NOMO-1 treated with dmso at 0.1 percent for 144 hours (cell line): ENCODE measurements around the gene CLCNKA.

Experiments used
- DNase-seq: peaks from one replicate; lab custom pipeline; 2025; ENCODE audit not compliant: unreplicated experiment; lab: John Stamatoyannopoulos, UW

Gene CLCNKA

GRCh38 chr1:16076031-16076864 lies 54.4 kb downstream of the CLCNKA start:
- no peak for DNase-seq

- DNase-seq: no peak
Measured at GRCh38 chr1:16076865-16077238, 55.0 kb downstream of the CLCNKA start.

- no peak for DNase-seq
Measured at GRCh38 chr1:16077406-16078245, 55.8 kb downstream of the CLCNKA start.

GRCh38 chr1:16078925-16079656 lies 57.3 kb downstream of the CLCNKA start:
- peak; percentile 47 for DNase-seq

DNA sequence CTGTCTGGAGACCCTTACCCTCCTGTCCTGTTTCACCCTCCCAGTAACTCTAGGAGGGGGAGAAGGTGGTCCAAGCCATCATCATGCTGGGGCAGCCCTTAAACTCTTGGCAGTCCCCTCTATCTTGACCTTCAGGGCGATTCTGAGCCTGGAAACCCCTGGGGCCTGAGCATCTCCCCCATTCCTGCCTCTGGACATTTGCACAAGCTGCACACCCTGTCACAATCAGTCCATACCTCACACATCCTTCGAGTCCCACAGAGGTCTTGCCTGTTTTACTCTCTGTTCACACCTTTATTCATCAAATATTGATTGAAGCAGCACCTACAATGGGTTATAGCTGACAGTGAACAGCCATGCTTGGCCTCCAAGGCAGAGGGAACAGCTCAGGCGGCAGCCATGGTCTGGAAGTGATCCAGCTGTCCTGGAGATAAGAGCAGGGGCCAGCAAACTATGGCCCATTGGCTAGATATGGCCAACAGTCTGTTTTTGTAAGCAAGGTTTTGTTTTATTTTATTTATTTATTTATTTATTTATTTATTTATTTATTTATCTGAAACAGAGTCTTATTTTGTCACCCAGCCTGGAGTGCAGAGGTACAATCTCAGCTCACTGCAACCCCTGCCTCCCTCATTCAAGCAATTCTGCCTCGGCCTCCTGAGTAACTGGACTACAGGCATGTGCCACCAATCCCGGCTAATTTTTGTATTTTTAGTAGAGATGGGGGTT lies 58.8 kb downstream of the CLCNKA start:
- no peak for DNase-seq

DNA sequence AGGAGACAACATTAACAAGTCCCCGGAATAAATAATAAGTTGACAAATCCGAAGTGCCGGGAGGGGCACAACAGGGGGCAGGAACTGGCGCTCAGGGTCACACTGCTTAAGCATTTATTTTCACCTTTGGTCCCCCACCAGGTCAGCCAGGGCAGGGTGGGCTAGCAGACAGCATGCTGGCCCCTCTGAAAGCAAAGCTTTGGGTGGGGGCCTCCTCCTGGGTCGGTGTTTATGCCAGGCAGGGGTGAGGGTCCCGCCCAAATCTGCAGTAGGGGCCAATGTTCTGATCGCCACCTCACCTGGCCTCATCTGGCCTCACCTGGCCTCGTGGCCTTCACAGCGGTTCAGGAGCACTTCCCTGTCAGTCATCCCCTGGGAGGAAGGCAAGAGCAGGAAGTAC lies 59.8 kb downstream of the CLCNKA start:
- DNase-seq: no peak

GRCh38 chr1:16082283-16083038 lies 60.6 kb downstream of the CLCNKA start:
- no peak for DNase-seq

GRCh38 chr1:16083486-16083885 lies 61.6 kb downstream of the CLCNKA start:
- no peak for DNase-seq
